Epidermal melanocyte (primary cell): ENCODE results near the gene EXOC3L2.

ENCODE experiments used
- DNase-seq: peaks from one replicate; pipeline ENCODE4 v3.0.0; 2011; ENCODE audit warnings: low spot score; ENCODE audit not compliant: insufficient read length

EXOC3L2 gene

DNA sequence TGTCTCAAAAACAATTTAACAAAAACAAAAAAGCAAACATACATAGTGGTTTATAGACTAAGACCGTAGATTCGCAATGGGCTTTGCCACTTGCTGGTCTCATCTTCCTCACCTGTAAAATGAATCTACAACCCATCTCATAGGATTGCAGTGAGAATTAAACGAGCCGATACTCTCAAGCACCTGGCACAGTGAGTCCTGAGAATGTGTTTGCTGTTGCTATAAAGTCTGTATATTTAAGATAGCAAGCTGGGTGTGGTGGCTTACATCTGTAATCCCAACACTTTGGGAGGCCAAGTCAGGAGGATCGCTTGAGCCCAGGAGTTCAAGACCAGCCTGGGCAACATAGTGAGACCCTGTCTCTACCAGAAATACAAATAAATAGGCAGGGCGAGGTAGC is 22.5 kb downstream of the EXOC3L2 start:
- no peak for DNase-seq

GRCh38 chr19:45218911-45219743 is 26.1 kb downstream of the EXOC3L2 start:
- no peak for DNase-seq

- no peak for DNase-seq
These were observed 26.8 kb downstream of the EXOC3L2 start for GRCh38 chr19:45218426-45218825.

DNA sequence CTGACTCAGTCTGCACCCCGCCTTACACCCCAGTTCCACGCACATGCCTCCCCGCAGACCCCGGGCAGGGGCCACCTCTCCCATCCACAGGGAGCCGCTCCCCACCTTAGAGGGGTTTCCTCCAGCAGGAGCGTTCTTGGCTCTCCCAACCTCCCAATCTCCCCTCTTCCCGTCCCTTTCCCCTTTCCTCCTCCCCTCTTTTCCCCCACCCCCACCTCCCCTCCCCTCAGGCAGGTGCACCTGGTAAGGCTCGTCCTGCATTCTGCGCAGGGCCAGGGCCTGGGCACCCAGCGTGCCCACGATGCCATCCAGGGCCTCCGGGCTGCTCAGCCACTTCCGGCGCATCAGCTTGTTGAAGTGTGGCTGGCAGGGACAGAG is 27.3 kb downstream of the EXOC3L2 start:
- no peak for DNase-seq

- no peak for DNase-seq
These were observed 27.8 kb downstream of the EXOC3L2 start for GRCh38 chr19:45217193-45217956.

GRCh38 chr19:45216667-45217066 is 28.5 kb downstream of the EXOC3L2 start:
- DNase-seq = no peak

GRCh38 chr19:45215391-45216191 is 29.6 kb downstream of the EXOC3L2 start:
- DNase-seq = no peak

- DNase-seq = no peak
These were observed 32.2 kb downstream of the EXOC3L2 start for GRCh38 chr19:45213031-45213430.

DNA sequence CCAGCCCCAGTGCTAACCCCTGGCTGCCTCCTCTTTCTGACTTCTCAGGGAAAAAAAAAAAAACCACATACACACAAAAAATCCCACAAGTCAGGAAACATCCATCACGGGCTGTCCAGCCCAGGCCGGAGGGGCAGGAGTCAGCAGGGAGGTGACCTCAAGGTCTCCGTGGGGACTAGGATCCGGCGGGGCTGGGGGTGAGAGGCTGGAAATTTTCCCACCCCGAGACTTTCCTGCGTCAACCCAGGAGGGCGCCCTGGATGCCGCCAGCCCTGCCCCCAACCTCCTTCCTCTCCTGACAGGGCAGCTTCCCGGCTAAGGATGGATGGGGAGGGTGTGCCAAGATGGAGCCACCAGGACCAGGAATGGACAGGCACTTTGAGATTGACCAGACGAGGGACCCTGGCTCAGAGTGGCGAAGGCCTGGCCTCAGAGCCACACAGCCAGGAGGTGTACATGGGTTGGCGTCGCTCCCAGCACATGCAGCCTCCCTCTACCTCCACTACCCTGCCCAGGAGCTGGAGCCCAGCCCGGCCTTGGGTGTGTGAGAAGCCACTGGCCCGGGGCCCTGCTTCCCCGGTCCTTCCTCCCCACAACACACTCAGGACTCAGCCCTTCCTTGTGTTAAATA is 33.3 kb downstream of the EXOC3L2 start:
- no peak for DNase-seq

DNA sequence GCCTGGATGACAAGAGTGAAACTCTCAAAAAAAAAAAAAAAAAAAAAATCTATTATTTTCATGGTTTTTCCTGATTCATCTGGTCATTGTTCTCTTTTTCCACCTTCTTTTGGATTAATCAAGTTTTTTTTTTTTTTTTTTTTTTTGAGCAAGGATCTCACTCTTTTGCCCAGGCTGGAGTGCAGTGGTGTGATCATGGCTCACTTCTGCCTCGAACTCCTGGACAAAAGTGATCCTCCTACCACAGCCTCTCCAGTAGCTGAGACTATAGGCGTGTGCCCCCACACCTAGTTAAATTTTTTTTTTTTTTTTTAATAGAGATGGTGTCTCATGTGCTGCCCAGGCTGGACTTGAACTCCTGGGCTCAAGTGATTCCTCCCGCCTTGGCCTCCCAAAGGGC is 38.9 kb downstream of the EXOC3L2 start:
- DNase-seq = no peak

GRCh38 chr19:45205810-45206209 is 39.4 kb downstream of the EXOC3L2 start:
- no peak for DNase-seq

DNA sequence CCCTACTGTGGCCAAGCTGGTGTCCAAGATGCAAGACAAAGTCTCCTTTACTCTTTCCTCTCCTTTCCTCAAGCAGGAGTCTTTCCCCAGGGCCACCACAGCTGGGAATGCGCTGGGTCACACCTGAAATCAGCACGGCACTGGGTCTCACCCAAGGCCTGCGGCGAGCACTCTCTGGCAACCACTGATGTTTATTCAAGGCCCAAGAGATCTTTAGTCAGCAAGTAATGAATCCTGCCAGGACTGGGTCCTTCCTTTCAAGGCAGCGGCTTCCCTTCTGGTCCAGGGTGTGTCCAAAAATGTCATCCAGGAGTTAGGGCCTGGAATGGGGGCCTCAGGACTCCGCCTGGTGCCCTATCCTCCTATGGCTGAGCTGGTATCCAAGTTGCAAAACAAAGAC is 42.6 kb downstream of the EXOC3L2 start:
- no peak for DNase-seq

DNA sequence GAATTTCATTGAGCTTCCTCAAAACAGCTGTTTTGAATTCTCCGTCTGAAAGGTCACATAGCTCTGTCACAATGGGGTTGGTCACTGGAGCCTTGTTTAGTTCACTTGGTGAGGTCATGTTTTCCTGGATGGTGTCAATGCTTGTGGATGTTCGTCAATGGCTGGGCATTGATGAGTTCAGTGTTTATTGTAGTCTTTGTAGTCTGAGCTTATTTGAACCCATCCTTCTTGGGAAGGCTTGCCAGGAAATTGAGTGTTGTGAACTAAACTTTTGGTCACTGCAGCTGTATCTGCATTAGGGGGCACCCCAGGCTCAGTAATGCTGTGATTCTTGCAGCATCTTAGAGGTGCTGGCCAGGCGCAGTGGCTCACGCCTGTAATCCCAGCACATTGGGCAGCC is 44.6 kb downstream of the EXOC3L2 start:
- no peak for DNase-seq

GRCh38 chr19:45195764-45196163 is 49.4 kb downstream of the EXOC3L2 start:
- DNase-seq = no peak

- no peak for DNase-seq
These were observed 53.8 kb downstream of the EXOC3L2 start for GRCh38 chr19:45191375-45191774.

DNA sequence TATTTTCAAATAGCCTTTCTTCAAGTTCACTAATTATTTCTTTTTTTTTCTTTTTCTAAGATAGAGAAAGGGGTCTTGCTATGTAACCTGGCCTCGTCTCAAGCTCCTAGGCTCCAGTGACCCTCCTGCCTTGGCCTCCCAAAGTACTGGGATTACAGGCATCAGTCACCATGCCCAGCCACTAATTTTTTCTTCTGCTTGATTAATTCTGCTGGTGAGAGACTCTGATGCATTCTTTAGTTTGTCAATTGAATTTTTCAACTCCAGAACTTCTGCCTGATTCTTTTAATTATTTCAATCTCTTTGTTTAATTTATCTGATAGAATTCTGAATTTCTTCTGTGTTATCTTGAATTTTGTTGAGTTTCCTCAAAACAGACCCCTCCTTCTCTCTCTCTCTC is 55.2 kb downstream of the EXOC3L2 start:
- DNase-seq = no peak

DNA sequence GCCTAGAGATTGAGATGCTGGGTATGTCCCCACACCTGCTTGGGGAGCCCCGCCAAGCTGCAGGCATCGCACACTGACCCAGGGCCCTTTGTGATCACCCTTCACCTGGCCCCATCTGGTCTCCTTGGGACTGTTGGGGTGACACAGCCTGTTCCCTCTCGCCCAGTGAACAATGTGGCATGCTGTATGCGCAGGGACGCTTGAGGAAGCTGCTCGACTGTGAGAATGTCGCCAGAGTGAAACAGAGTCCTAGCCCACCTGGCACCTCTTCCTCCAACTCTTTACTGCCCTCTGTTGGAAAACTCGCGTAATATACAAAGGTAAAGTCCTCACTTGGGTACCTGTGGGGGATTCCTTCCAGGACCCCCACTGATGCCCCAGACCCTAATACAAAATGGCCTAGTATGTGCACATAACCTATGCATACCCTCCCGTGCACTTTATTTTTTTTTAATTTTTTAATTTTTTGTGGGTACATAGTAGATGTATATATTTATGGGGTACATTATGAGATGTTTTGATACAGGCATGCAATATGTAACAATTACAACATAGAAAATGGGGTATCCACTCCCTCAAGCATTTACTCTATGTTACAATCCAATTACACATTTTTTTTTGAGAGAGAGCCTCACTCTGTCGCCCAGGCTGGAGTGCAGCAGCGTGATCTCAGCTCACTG is 57.6 kb downstream of the EXOC3L2 start:
- no peak for DNase-seq

- DNase-seq = no peak
These were observed 58.5 kb downstream of the EXOC3L2 start for GRCh38 chr19:45186509-45187334.

GRCh38 chr19:45184115-45184514 is 61.1 kb downstream of the EXOC3L2 start:
- no peak for DNase-seq

- DNase-seq = no peak
These were observed 62.4 kb downstream of the EXOC3L2 start for GRCh38 chr19:45182758-45183157.
